Aorta (tissue), 5 donors: ENCODE results near the gene YWHAH. TPM values are rescaled to one million over a fixed set of nuclear protein-coding genes. Genes with fewer than 3 reads are reported as not detected.
A peak's percentile ranks its signal among the peaks of the same experiment; 100 is the strongest.

ENCODE experiments used
- ATAC-seq: fragments of 200-7000 bp; cut with Tn5 transposase; one replicate; pipeline ENCODE4 v1.9.1; 2022; ENCODE audit warnings: moderate library complexity; ENCODE audit not compliant: low FRiP score
- DNase-seq, 2 donors: peaks; one replicate each; pipeline ENCODE4 v3.0.0-alpha.2; 2020
- H3K27ac ChIP-seq, 2 donors: one replicate each; pipeline ENCODE4 v1.5.1; 2013; ENCODE audit warnings: low read length in 2 of 2, mild to moderate bottlenecking in 2 of 2, moderate library complexity in 2 of 2, control low read depth in 1 of 2, inconsistent platforms in 1 of 2, low read depth in 1 of 2
- H3K27me3 ChIP-seq, 2 donors: one replicate each; pipeline ENCODE4 v1.6.1; 2013; ENCODE audit warnings: control low read depth in 1 of 2, low read length in 1 of 2, mild to moderate bottlenecking in 1 of 2, moderate library complexity in 1 of 2; ENCODE audit not compliant: insufficient read depth in 2 of 2, control insufficient read depth in 1 of 2
- H3K36me3 ChIP-seq, 2 donors: one replicate each; pipeline ENCODE4 v1.6.1; 2013; ENCODE audit warnings: control low read depth in 1 of 2, low read length in 1 of 2, mild to moderate bottlenecking in 1 of 2; ENCODE audit not compliant: insufficient read depth in 2 of 2, control insufficient read depth in 1 of 2
- H3K4me1 ChIP-seq, 2 donors: one replicate each; pipeline ENCODE4 v1.6.1; 2013; ENCODE audit warnings: low read length in 2 of 2, control low read depth in 1 of 2, mild to moderate bottlenecking in 1 of 2, moderate library complexity in 1 of 2; ENCODE audit not compliant: insufficient read depth in 2 of 2, control insufficient read depth in 1 of 2
- H3K4me3 ChIP-seq, 2 donors: one replicate each; pipeline ENCODE4 v1.5.1; 2013; ENCODE audit warnings: low read length in 2 of 2, control low read depth in 1 of 2, mild to moderate bottlenecking in 1 of 2
- H3K9me3 ChIP-seq: one replicate; pipeline ENCODE4 v1.6.1; 2013; ENCODE audit warnings: mild to moderate bottlenecking, low read length; ENCODE audit not compliant: control insufficient read depth
- WGBS, 2 donors: extraction: QIAGEN DNeasy Blood & Tissue Kit; methylation state at CpG; one replicate each; pipeline ENCODE4 v1.1.7; 2013; 5-methylcytosine and 5-hydroxymethylcytosine counted together
- intact Hi-C, 2 donors: fragments of 100-400 bp; cut with DNase I; formaldehyde crosslinking; loops; one replicate each; pipeline versions ENCODE4 v1.14.2 to v1.15.0; 2022
- polyA plus RNA-seq, 2 donors: library from polyadenylated mRNA; stranded (reverse); fragments of 200-250 nt; gene quantifications; one replicate each; pipeline ENCODE4 v1.2.3, GENCODE V29; 2013
- total RNA-seq, 2 donors: library from RNA; stranded (reverse); fragmentation: NEBNext Ultra II Directional; extraction: Animal tissue kit (Norgen Biotek cat#: 25700); gene quantifications; one replicate each; pipeline ENCODE4 v1.2.1, GENCODE V29; 2021
- donor health status: healthy with polysubstance abuse.
- donor health status: Bipolar disorder and iron deficiency.
- donor health status: DM: no; HTN: no; CAD: no.
- donor health status: DM: no; HTN: no; CAD: no.
- donor health status: DM: yes; HTN: yes; CAD: no.

The YWHAH gene
- total and polyA plus RNA-seq, 4 donors, result 82.8 to 538 (median 193) TPM

DNA sequence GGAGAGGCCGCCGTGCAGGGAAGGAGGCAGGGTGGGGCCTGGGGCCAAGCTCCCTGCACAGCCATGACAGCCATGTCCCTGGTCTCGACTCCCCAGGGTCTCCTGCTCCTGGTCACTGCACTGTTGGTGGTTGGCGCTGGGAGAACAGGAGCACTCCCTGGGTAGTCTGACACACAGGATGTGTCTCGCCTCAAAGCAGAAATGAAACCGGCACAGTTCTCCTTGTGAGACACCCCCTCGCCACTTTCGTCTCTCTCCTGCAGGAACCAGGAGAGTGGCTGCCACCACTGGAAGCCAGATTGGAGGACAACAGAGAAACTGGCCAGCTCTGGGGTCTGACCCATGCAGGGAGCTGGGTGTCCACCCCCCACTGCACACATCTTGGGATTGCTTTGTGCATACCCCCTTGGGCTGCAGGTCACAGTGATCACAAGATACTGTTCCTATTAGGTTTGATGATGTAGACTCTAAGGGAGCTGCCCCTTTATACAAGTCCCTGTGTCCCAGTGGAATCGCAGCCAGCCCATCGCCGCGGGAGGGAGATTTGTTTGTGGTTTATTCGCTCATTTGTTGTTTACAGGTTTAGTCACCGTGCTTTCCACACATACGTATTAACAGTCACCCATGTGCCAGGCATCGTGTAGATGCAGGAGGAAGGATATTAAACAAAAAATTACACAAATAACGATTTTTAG is 27.0 kb upstream of the YWHAH start:
- no peaks in the 10 kb centered on the region for H3K36me3 ChIP-seq
- ATAC-seq (peak; percentile 37), DNase-seq (peak in 1 of 2 donors; percentile 60)
- intact Hi-C loops, result no loop called here
- WGBS, 2 donors, result 80 to 84% methylated on average over 17 of the region's 17 CpGs
- no peaks in the 10 kb centered on the region for H3K9me3 ChIP-seq
- H3K4me1 ChIP-seq, result no peaks in the 10 kb centered on the region
- no peak overlapping the region for H3K27ac ChIP-seq
- no peak overlapping the region for H3K4me3 ChIP-seq
- H3K27me3 ChIP-seq, result no peaks in the 10 kb centered on the region

DNA sequence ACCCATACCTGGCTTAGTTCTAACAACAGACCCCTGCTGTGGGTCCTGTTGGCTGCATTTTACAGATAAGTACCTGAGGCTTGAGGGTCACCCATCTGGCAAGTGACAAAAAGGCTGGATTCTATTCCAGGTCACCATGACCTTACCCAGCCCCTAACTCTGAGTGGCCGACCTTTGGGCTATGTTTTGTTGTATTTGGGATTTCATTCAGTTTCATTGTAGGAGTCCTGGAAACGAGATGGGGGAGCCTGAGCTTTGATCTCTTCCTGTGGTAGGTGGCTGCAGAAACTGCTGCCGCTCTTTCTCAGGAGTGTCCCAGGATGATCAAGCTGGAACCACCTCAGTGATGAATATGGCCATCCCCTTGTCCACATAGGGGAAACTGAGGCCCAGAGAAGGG is 24.6 kb upstream of the YWHAH start:
- no peak for ATAC-seq
- Histone ChIP-seq H3K36me3 (no peaks in the 10 kb centered on the region), H3K4me1 (no peaks in the 10 kb centered on the region), H3K27ac (no peak overlapping the region), H3K9me3 (no peaks in the 10 kb centered on the region), H3K4me3 (no peak overlapping the region), H3K27me3 (no peaks in the 10 kb centered on the region)
- no peak for DNase-seq
- 79 to 81% methylated on average over 3 of the region's 3 CpGs for WGBS, 2 donors
- intact Hi-C loops, result no loop called here

DNA sequence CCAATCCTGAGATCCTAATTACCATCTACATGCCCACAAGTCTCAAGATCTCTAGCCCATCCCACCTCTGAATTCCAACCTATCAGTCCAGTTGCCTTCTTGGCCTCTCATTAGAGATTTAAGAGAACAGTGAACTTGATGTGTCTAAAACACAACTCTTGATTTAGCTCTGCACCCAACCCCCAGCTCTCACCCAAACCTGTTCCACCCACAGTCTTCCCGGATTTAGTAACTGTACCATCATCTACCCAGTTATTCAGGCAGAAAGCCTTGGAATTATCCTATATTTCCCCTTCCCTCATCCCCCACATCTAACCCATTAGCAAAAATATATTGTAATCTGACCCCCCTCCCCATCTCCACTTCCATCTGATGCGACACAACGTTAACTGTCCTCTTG is 24.0 kb upstream of the YWHAH start:
- no peaks in the 10 kb centered on the region for H3K27me3 ChIP-seq
- H3K4me3 ChIP-seq, result no peak overlapping the region
- intact Hi-C loops, result no loop called here

DNA sequence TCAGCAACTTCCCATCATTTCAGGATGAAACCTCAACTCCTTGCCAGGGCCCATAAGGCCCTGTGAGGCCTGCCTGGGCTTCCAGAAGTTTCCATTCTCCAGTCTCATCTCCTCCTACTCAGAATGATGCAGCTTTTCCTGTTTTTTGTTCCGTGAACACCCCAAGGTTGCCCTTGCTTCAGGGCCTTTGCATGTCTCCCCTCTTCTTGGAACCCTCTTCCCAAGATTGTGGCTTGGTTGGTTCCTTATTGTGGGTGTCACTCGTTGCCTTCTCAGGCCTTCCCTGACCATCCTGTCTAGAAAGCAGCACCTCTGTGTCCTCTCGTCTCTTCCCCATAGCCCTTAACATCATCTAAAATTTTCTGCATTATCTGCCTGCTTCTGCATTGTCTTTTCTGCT is 23.2 kb upstream of the YWHAH start:
- Histone ChIP-seq H3K36me3 (no peaks in the 10 kb centered on the region), H3K4me1 (no peaks in the 10 kb centered on the region), H3K27ac (no peak overlapping the region), H3K4me3 (no peak overlapping the region), H3K9me3 (no peaks in the 10 kb centered on the region), H3K27me3 (no peaks in the 10 kb centered on the region)
- intact Hi-C loops, result no loop called here
- DNase-seq (no peak), ATAC-seq (no peak)
- WGBS, 2 donors, result 85 to 88% methylated on average over 3 of the region's 3 CpGs

More for the DNA sequence above, 24.0 kb upstream of the YWHAH start:
- Histone ChIP-seq H3K36me3 (no peaks in the 10 kb centered on the region), H3K4me1 (no peaks in the 10 kb centered on the region), H3K9me3 (no peaks in the 10 kb centered on the region), H3K27ac (no peak overlapping the region)
- no peak for DNase-seq
- ATAC-seq, result no peak
- 92 to 93% methylated on average over 3 of the region's 3 CpGs for WGBS, 2 donors

DNA sequence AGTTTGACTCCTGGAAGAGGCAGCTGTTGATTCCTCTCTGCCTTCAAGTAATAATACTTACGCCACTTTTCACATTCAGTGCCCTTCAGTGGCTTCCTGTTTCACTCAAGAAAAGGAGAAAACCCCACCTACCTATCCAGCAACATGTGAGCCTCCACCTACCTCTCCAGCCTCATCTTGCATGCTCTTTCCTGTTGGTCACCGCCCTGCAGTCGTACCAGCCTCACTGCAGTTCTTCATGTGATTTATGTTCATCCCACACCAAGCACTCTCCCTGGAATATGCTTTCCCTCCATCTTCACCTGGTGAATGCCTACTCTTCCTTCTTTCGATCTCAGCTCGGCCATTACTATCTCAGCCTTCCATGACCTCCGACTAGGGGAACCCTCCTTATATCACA is 21.8 kb upstream of the YWHAH start:
- no peak for ATAC-seq
- H3K4me3 ChIP-seq, result no peak overlapping the region
- no peaks in the 10 kb centered on the region for H3K27me3 ChIP-seq
- H3K4me1 ChIP-seq, result no peaks in the 10 kb centered on the region
- DNase-seq, result no peak
- whole genome bisulfite sequencing, 2 donors, result 75 to 81% methylated on average over 6 of the region's 6 CpGs
- H3K9me3 ChIP-seq, result no peaks in the 10 kb centered on the region
- no peaks in the 10 kb centered on the region for H3K36me3 ChIP-seq
- no peak overlapping the region for H3K27ac ChIP-seq
- intact Hi-C loops, result no loop called here

DNA sequence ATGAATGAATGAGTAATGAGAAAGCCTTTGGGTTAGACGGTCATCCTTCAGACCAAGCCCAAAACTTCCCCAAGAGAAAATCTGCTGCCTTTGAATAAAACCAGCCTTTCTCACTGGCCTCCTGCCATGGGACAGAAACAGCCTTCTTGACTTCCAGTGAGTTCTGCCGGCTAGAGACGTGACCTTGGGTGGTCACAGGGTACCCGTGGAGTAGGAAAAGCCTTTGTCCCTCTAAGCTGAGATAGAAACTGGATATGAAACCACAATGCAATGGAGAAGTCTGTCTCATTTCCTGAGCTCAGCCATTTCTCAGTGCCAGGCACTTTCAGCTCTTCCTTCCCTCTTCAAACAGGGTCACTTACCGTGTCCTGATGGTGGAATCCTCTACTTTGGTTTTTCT is 21.2 kb upstream of the YWHAH start:
- Histone ChIP-seq H3K4me3 (no peak overlapping the region), H3K9me3 (no peaks in the 10 kb centered on the region), H3K4me1 (no peaks in the 10 kb centered on the region), H3K27ac (no peak overlapping the region), H3K36me3 (no peaks in the 10 kb centered on the region), H3K27me3 (no peaks in the 10 kb centered on the region)
- 25 to 31% methylated on average over 5 of the region's 5 CpGs for WGBS, 2 donors
- ATAC-seq, result peak; percentile 45
- DNase-seq, result peak in 1 of 2 donors; percentile 87
- intact Hi-C loops, result no loop called here

DNA sequence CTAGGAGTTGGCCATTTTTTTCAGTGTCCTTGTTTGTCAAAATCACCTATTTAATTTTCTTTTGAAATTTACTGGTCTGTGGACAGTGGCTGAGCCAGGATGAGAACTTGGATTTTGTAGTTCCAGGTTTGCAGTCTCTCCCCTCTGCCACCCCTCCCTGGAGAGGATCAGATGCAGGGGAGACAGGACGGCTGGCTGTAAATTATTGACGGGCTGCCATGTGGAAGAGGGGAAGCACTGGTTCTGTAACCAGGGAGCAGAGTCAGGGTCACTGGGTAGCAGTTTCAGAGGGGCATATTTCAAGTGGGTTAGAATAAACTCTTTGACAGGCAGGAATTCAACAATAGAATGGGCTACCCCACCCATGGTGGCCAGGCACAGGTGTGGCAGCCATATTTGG is 20.6 kb upstream of the YWHAH start:
- no peaks in the 10 kb centered on the region for H3K9me3 ChIP-seq
- 67 to 72% methylated on average over 2 of the region's 2 CpGs for WGBS, 2 donors
- DNase-seq (no peak), ATAC-seq (no peak)
- no peaks in the 10 kb centered on the region for H3K4me1 ChIP-seq
- no peaks in the 10 kb centered on the region for H3K27me3 ChIP-seq
- H3K4me3 ChIP-seq, result no peak overlapping the region
- no peaks in the 10 kb centered on the region for H3K36me3 ChIP-seq
- H3K27ac ChIP-seq, result no peak overlapping the region
- intact Hi-C loops, result no loop called here

DNA sequence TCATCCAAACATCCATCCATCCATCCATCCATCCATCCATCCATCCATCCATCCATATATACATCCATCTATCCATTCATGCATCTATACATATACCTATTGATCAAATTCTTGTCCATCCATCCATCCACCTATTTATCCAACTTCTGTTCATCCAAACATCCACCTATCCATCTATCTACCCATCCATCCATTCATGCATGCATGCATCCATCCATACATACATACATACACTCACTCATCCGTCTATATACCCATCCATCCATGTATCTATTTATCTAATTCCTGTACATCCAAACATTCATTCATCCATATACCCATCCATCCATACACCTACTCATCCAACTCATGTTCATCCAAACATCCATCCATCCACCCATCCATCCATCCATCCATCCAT is 19.3 kb upstream of the YWHAH start:
- WGBS, 2 donors, result 92 to 97% methylated on average over 1 of the region's 1 CpG
- Histone ChIP-seq H3K27me3 (no peaks in the 10 kb centered on the region), H3K4me3 (no peak overlapping the region), H3K9me3 (no peaks in the 10 kb centered on the region), H3K27ac (no peak overlapping the region), H3K36me3 (no peaks in the 10 kb centered on the region), H3K4me1 (no peaks in the 10 kb centered on the region)
- intact Hi-C loops, result no loop called here
- ATAC-seq (no peak), DNase-seq (no peak)

DNA sequence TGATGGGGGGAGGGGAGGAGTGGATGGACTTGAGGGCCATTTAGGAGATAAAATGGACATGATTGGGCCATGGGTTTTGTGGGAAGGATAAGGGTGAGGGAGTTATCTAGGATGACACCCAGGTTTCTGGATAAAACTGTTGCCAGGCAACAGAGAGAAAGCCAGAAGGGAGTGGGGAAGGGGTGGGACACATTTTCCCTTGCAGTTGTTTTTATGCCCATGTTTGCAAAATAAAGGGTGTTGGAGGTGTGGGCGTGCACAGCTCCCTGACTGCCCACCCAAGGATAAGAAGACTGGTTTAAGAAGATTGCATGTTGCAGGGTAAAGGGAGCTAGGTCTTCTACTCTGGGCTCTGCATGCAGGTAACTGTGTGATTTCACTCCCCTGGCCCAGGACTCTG is 18.3 kb upstream of the YWHAH start:
- Histone ChIP-seq H3K4me3 (no peak overlapping the region), H3K9me3 (no peaks in the 10 kb centered on the region), H3K27ac (no peak overlapping the region), H3K27me3 (no peaks in the 10 kb centered on the region), H3K36me3 (no peaks in the 10 kb centered on the region), H3K4me1 (no peaks in the 10 kb centered on the region)
- 69 to 79% methylated on average over 1 of the region's 1 CpG for WGBS, 2 donors
- intact Hi-C loops, result no loop called here
- no peak for DNase-seq
- no peak for ATAC-seq
